OCI-LY1 (cell line): ENCODE data around the gene ADAMTS8.

Experiments
- EZH2 ChIP-seq: fragments of 200-600 bp; sonication (generic), shearing (Covaris generic); IDR thresholded peaks from 2 replicates; pipeline ENCODE4 v1.8.0; 2017; ENCODE audit warnings: borderline replicate concordance, mixed run types, mild to moderate bottlenecking, antibody characterized with exemption, low read length, moderate library complexity, mixed read lengths
- TF ChIP-seq, protein P1 (sequence below): fragments of 200-600 bp; sonication (generic), shearing (Covaris generic); IDR thresholded peaks from 2 replicates; pipeline ENCODE4 v1.5.1; 2017; ENCODE audit warnings: mild to moderate bottlenecking, antibody characterized with exemption, low read length, moderate library complexity, mixed read lengths

GRCh38 chr11:130433357-130433756, 4.9 kb upstream of the ADAMTS8 start:
- TF ChIP-seq, protein P1, sequence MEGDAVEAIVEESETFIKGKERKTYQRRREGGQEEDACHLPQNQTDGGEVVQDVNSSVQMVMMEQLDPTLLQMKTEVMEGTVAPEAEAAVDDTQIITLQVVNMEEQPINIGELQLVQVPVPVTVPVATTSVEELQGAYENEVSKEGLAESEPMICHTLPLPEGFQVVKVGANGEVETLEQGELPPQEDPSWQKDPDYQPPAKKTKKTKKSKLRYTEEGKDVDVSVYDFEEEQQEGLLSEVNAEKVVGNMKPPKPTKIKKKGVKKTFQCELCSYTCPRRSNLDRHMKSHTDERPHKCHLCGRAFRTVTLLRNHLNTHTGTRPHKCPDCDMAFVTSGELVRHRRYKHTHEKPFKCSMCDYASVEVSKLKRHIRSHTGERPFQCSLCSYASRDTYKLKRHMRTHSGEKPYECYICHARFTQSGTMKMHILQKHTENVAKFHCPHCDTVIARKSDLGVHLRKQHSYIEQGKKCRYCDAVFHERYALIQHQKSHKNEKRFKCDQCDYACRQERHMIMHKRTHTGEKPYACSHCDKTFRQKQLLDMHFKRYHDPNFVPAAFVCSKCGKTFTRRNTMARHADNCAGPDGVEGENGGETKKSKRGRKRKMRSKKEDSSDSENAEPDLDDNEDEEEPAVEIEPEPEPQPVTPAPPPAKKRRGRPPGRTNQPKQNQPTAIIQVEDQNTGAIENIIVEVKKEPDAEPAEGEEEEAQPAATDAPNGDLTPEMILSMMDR: no peak
- TF ChIP-seq EZH2: no peak
